HAP-1 (cell line): ENCODE measurements around the gene EYS.
"Not testable (repeated sequence)": the region's sequence is repeated elsewhere in the genome, so short reads cannot be mapped to it uniquely, and the experiment has no call there.

Experiments
- DNase-seq, 2 experiments: peaks; one replicate each; pipeline ENCODE4 v3.0.0-alpha.2; 2016 to 2020; ENCODE audit warnings: low spot score in 2 of 2
- H3K27me3 ChIP-seq: fragments of 250-450 bp; sonication (Bioruptor Pico); 2 replicates; pipeline ENCODE4 v1.5.1; 2020; ENCODE audit warnings: low read depth, mild to moderate bottlenecking, moderate library complexity
- H3K36me3 ChIP-seq: fragments of 250-450 bp; sonication (Bioruptor Pico); replicated peaks from 2 replicates; pipeline ENCODE4 v1.5.1; 2020; ENCODE audit warnings: mild to moderate bottlenecking
- H3K4me1 ChIP-seq: fragments of 250-450 bp; sonication (Bioruptor Pico); 2 replicates; pipeline ENCODE4 v1.5.1; 2020; ENCODE audit warnings: mild to moderate bottlenecking
- H3K4me3 ChIP-seq: fragments of 250-450 bp; sonication (Bioruptor Pico); 2 replicates; pipeline ENCODE4 v1.5.1; 2020; ENCODE audit warnings: mild to moderate bottlenecking, moderate library complexity
- H3K9me3 ChIP-seq: fragments of 250-450 bp; sonication (Bioruptor Pico); 2 replicates; pipeline ENCODE4 v1.5.1; 2020; ENCODE audit warnings: mild to moderate bottlenecking, moderate library complexity
- in situ Hi-C: fragments of 300-500 bp; cut with MboI; formaldehyde crosslinking; loops from 3 replicates; pipeline ENCODE4 v1.14.3; 2020; ENCODE audit warnings: low sequenced_read_pairs, inconsistent platforms, mixed read lengths

EYS gene

DNA sequence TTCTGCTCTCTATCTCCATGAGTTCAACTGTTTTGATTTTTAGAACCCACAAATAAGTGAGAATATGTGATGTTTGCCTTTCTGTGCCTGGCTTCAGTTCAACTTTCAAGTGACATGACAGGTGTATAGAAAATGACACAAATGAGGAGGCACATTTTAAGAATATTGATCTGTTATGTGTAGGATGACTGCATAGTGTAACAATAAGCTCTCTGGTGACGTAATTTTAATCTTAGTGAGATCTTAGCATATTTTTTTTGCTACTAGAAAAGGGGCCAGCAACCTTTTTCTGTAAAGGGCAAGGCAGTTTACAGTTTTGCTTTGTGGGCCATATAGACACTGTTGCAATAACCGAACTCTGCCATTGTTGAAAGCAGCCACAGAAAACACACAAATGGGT is 1941.2 kb downstream of the EYS start:
- DNase-seq = no peak
- H3K4me3 ChIP-seq = no peak overlapping the region
- in situ Hi-C loops = no loop called here
- no peaks in the 10 kb centered on the region for H3K36me3 ChIP-seq
- H3K9me3 ChIP-seq = no peaks in the 10 kb centered on the region
- H3K4me1 ChIP-seq = no peaks in the 10 kb centered on the region
- no peaks in the 10 kb centered on the region for H3K27me3 ChIP-seq

DNA sequence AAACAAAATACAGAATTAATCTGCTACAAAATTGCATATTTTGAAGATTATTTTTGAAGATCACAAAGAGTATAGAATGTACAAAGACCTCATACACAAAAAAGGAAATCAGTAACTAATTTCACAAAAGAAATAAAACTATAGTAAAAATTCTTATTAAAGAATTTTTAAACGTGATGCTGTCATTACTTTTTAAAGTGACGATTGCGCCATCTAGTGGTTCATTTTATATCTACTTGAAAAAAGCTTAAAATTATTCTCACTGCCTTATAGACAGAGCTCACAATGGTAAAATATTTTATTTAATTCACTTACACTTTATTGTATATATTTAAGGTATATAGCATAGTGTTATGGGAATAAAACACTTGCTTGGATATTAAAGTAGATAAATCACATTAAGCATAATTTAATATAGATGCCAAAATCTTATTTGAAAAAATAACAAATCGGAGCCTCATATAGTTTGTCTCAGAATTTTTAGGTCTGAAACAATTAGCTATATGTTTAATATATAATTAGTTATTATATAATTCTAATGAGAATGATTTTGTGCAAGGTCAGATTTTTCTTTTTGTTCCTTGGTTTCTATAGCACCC is 1942.6 kb downstream of the EYS start:
- in situ Hi-C loops = no loop called here
- peak in 1 of 2 experiments; percentile 43 for DNase-seq
- H3K27me3 ChIP-seq = no peaks in the 10 kb centered on the region
- no peaks in the 10 kb centered on the region for H3K9me3 ChIP-seq
- H3K4me1 ChIP-seq = no peaks in the 10 kb centered on the region
- no peak overlapping the region for H3K4me3 ChIP-seq
- H3K36me3 ChIP-seq = no peaks in the 10 kb centered on the region

DNA sequence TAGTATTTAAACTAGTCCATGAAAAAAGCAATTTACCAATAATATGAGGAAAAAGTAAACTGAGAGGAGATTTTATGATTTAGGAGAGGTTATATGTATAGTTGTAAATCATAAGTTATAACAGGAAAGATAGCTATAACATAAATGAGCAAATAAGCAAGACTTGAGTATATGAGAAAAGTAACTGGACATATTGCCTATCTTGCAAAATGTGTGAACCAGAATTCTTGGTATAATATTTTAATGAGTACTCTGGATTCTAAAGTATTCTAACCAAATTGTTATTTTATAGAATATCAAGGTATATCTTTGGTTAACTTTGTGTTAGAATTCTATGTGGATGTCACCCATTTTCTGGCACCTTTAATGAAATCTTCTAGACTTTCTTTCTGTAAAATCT is 1946.8 kb downstream of the EYS start:
- peaks cover 5% of the 10 kb centered on the region; the same call in 1 of the 2 replicates for H3K9me3 ChIP-seq
- H3K4me3 ChIP-seq = no peak overlapping the region
- in situ Hi-C loops = no loop called here
- no peak for DNase-seq
- H3K27me3 ChIP-seq = no peaks in the 10 kb centered on the region
- H3K36me3 ChIP-seq = no peaks in the 10 kb centered on the region
- H3K4me1 ChIP-seq = no peaks in the 10 kb centered on the region

DNA sequence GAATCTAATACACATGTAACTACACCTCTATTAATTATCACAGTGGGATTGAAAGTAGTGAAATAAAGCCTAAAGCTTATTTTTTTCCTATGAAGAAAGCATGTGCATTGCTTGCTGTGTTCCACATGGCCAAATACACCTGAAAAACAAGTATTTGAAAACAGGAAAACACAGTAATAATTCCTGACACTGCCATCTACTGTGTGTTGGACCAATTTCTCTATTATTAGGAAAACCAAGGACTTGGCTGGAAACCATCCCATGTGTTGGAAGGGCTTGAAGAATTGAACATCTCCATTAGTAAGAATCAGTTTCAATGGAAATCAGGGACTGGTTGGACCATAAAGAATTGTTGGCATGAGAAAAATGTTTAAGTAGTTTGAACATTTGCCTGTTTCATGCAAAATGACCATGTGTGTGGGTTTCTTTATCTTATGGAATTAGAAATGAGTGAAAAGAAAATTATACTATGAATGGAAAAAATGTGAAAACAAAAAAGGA is 1947.4 kb downstream of the EYS start:
- peaks cover 5% of the 10 kb centered on the region; the same call in 1 of the 2 replicates for H3K9me3 ChIP-seq
- no peaks in the 10 kb centered on the region for H3K27me3 ChIP-seq
- no peak overlapping the region for H3K4me3 ChIP-seq
- no peak for DNase-seq
- in situ Hi-C loops = no loop called here
- H3K4me1 ChIP-seq = no peaks in the 10 kb centered on the region
- no peaks in the 10 kb centered on the region for H3K36me3 ChIP-seq

DNA sequence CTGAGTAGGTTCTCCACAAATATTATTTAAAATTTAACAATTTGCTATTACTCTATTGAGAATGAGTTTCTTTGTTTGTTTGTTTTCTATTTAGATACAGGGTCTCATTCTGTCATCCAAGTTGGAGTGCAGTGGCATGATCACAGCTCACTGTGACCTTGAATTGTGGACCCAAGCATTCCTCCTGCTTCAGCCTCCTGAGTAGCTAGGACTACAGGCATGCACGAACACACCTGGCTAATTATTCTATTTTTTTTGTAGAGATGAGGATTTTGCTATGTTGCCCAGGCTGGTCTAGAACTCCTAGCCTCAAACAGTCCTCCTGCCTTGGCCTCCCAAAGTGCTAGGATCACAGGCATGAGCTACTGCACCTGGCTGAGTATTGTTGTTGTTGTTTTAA is 1949.2 kb downstream of the EYS start:
- in situ Hi-C loops = no loop called here
- DNase-seq = no peak

DNA sequence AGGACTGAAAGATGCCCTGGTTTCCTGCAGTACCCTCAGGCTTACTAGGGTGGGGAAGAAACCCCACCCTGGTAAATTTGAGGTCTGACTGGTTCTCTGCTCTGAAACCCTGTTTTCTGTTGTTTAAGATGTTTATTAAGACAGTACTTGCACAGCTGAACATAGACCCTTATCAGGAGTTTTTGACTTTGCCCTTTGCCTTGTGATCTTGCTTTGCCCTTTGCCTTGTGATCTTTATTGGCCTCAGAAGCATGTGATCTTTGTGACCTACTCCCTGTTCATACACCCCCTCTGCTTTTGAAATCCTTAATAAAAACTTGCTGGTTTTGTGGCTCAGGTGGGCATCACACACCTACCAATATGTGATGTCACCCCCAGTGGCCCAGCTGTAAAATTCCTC is 1949.8 kb downstream of the EYS start:
- in situ Hi-C loops, H3K27me3 ChIP-seq, H3K4me3 ChIP-seq, H3K36me3 ChIP-seq, H3K4me1 ChIP-seq, DNase-seq, H3K9me3 ChIP-seq: not testable (repeated sequence)

More for the DNA sequence above, 1949.2 kb downstream of the EYS start:
- Histone ChIP-seq H3K27me3 (no peaks in the 10 kb centered on the region), H3K9me3 (peaks cover 5% of the 10 kb centered on the region; the same call in 1 of the 2 replicates), H3K36me3 (no peaks in the 10 kb centered on the region), H3K4me3 (no peak overlapping the region), H3K4me1 (no peaks in the 10 kb centered on the region)

DNA sequence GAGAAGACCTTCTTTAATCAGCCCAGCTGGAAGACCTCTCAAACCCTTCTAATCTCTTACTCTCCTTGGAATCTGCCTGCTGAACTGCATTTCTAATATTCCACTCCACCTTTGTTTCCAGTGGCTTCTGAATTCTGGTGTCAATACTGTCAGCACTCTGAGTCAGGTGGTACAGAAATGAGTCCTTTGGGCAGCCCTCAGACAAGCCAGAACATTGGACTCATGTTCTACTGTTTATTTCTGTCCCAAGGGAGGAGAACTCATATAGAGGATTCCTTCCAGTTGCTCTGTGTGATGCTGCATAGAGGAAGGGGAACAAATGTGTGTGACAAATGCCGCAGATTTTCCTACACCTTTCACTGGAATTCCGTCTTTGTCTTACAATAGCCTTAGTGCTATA is 1956.6 kb downstream of the EYS start:
- Histone ChIP-seq H3K4me3 (no peak overlapping the region), H3K4me1 (no peaks in the 10 kb centered on the region), H3K27me3 (no peaks in the 10 kb centered on the region), H3K36me3 (no peaks in the 10 kb centered on the region), H3K9me3 (no peaks in the 10 kb centered on the region)
- in situ Hi-C loops = no loop called here
- no peak for DNase-seq

DNA sequence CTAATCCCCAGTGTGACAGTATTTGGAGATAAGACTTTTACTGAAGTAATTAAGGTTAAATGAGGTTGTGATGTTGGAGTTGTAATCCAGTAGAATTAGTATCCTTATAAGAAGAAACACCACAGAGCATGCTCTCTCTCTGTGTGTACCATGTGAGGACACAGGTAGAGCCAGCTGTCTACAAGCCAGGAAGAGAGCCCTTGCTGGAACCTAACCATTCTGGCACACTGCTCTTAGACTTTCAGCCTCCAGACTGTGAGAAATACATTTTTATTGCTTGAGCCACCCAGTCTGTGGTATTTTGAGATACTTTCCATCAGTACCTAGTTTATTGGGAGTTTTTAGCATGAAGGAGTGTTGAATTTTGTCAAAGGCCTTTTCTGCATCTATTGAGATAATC is 1961.2 kb downstream of the EYS start:
- no peak overlapping the region for H3K4me3 ChIP-seq
- H3K9me3 ChIP-seq = no peaks in the 10 kb centered on the region
- no peaks in the 10 kb centered on the region for H3K4me1 ChIP-seq
- H3K36me3 ChIP-seq = no peaks in the 10 kb centered on the region
- H3K27me3 ChIP-seq = no peaks in the 10 kb centered on the region
- in situ Hi-C loops = no loop called here
- no peak for DNase-seq

DNA sequence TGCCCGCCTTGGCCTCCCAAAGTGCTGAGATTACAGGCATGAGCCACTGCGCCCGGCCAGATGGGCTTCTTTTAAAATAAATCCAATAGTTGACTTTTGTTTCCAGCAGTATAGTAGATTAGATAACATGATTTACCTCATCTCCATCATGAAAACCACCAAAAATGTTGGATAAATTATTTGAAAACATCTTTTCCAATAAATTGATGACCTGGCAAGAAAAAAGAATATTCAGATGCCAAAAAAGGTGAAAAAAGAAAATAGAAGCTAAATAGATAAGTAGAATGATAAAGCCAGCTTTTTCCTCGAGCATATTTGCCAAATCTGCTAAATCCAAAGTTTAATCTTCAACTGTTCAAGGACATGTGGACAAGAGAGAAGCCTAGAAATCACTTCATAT is 1962.2 kb downstream of the EYS start:
- no peaks in the 10 kb centered on the region for H3K36me3 ChIP-seq
- H3K4me3 ChIP-seq = no peak overlapping the region
- DNase-seq = no peak
- in situ Hi-C loops = no loop called here
- no peaks in the 10 kb centered on the region for H3K9me3 ChIP-seq
- no peaks in the 10 kb centered on the region for H3K4me1 ChIP-seq
- no peaks in the 10 kb centered on the region for H3K27me3 ChIP-seq

DNA sequence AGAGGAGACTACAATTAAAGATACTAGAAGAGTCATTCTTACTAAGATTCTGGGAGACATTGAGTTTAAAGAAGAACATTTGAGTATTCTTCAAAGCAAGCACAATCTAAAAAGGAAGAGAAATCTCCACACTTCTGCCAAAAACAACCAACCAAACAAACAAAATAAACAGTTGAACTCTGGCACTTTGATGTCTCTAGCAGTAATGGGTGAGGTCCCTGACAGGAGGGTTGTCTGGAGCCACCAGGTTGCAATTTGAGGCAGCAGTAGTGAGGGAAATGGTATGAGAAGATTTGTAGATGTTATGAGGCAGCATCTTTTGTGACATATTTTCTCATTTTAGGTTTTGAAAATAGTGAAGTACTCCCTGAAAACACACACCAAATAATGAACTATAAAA is 1963.3 kb downstream of the EYS start:
- Histone ChIP-seq H3K36me3 (no peaks in the 10 kb centered on the region), H3K4me3 (no peak overlapping the region), H3K9me3 (no peaks in the 10 kb centered on the region), H3K27me3 (no peaks in the 10 kb centered on the region), H3K4me1 (no peaks in the 10 kb centered on the region)
- DNase-seq = no peak
- in situ Hi-C loops = no loop called here

DNA sequence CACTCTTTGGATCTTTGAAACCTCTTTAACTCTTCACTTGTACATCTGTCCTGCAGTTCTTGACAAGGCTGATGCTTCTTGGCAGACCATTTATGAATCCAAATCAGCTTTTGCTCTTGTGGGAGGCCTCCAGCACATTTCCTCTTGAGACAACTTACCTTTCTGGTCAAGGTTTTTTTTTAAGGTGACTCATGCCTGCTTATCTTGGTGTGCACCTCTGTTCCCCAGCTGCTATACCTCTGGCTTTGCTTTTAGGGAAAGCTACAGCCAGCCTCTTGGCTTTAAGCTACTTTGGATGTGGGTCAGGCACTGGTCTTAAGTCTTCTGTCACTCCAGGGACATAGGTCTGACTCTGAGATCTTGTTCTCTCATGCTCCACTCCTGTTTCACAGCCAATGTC is 1965.0 kb downstream of the EYS start:
- Histone ChIP-seq H3K9me3 (no peaks in the 10 kb centered on the region; the same call in 1 of the 2 replicates), H3K4me3 (no peak overlapping the region), H3K27me3 (no peaks in the 10 kb centered on the region), H3K36me3 (no peaks in the 10 kb centered on the region), H3K4me1 (no peaks in the 10 kb centered on the region)
- in situ Hi-C loops = no loop called here
- no peak for DNase-seq

DNA sequence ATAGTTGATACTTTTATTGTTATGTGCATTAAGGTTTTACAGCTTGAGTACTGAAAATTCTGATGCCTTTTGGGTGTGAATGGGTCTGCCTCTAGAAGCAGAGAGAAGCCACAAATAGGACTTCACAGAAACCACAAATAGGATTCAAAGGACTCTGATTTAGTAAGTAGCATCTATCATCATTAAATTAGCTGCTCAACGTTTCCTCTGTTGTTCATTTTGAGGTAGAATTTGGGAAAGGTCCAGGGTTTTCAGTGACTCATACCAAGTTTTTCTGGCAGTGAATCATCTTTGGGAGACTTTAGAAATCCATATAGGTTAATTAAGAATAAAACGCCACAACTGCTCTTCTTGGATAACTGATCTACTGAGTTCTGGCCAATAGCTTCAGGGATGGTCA is 1966.3 kb downstream of the EYS start:
- no peaks in the 10 kb centered on the region for H3K27me3 ChIP-seq
- DNase-seq = no peak
- H3K36me3 ChIP-seq = no peaks in the 10 kb centered on the region
- H3K4me1 ChIP-seq = no peaks in the 10 kb centered on the region
- H3K9me3 ChIP-seq = no peaks in the 10 kb centered on the region; the same call in 1 of the 2 replicates
- H3K4me3 ChIP-seq = no peak overlapping the region
- in situ Hi-C loops = no loop called here

DNA sequence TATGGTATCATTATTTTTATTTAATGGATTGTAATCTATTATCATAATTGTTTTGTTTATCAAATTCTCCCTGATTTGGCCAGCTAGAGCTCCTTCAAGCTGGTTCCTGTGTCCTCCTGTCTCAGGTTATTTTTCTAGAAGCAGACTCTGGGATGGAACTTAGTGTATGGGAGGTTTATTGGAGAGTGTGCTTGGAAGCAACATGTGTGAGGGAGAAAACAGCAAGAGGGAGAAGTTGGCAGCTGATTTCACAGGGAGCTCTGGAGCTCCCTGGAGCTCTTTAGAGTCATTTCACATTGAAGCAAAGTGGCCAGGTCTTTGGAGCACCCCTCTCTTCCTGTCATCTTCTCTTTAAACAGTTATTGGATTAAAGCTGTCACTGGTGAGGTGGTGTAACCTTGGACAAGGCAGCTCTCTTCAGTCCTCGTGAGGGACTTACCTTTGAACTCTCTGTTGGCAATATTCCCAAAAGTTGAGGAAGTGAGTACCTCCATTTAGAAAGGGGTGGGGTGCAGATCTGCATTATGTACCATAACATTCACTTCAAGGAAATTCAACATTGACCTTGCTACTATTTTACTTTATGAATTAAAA is 1967.8 kb downstream of the EYS start:
- no peaks in the 10 kb centered on the region; the same call in 1 of the 2 replicates for H3K9me3 ChIP-seq
- no peaks in the 10 kb centered on the region for H3K27me3 ChIP-seq
- no peak overlapping the region for H3K4me3 ChIP-seq
- DNase-seq = no peak
- H3K4me1 ChIP-seq = no peaks in the 10 kb centered on the region
- H3K36me3 ChIP-seq = no peaks in the 10 kb centered on the region
- in situ Hi-C loops = no loop called here

DNA sequence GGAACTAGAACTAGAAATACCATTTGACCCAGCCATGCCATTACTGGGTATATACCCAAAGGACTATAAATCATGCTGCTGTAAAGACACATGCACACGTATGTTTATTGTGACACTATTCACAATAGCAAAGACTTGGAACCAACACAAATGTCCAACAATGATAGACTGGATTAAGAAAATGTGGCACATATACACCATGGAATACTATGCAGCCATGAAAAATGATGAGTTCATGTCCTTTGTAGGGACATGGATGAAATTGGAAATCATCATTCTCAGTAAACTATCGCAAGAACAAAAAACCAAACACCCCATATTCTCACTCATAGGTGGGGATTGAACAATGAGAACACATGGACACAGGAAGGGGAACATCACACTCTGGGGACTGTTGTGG is 1968.8 kb downstream of the EYS start:
- H3K4me3 ChIP-seq, H3K4me1 ChIP-seq, in situ Hi-C loops, H3K9me3 ChIP-seq, DNase-seq, H3K27me3 ChIP-seq, H3K36me3 ChIP-seq: not testable (repeated sequence)

DNA sequence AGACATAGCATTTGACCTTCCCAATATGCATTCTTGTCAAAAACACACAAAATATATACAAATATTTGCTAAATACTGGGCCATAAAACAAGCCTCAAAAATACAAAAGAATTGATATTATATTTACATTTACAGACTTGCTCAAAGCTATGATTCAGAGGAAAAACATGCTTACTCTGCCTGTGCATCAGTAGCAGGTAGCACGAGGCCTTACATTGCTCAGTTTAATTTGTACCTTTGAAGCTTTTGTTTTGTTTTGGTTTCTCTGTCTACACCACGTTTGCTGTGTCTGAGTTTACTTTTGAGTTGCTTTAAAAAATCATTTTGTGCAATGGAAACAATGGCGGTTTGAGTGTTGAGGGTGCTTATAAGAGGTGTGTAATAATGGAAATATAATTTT is 1972.1 kb downstream of the EYS start:
- in situ Hi-C loops = no loop called here
- no peaks in the 10 kb centered on the region for H3K27me3 ChIP-seq
- DNase-seq = no peak

More for the DNA sequence above, 1972.1 kb downstream of the EYS start:
- Histone ChIP-seq H3K4me3 (no peak overlapping the region), H3K9me3 (no peaks in the 10 kb centered on the region; the same call in 1 of the 2 replicates), H3K36me3 (no peaks in the 10 kb centered on the region), H3K4me1 (no peaks in the 10 kb centered on the region)
